Gastroesophageal sphincter (tissue), 3 donors: ENCODE results near the gene HDLBP.

Source experiments
- CTCF ChIP-seq, 4 experiments: fragments of 200-600 bp in 2 of 4; fragments of 450-650 bp in 2 of 4; sonication (generic) in 1 of 4; IDR thresholded peaks; one replicate each; pipeline ENCODE4 v1.5.1; 2017 to 2019; ENCODE audit warnings: antibody characterized with exemption in 4 of 4, mild to moderate bottlenecking in 2 of 4, moderate library complexity in 2 of 4
- EP300 ChIP-seq: sonication (generic); formaldehyde crosslinking; IDR thresholded peaks from one replicate; pipeline ENCODE4 v1.6.1; 2017; ENCODE audit warnings: antibody characterized with exemption, mild to moderate bottlenecking
- POLR2A ChIP-seq, 2 donors: fragments of 450-650 bp; IDR thresholded peaks; one replicate each; pipeline ENCODE4 v1.6.1; 2017; ENCODE audit warnings: antibody characterized with exemption in 2 of 2, mild to moderate bottlenecking in 2 of 2, moderate library complexity in 1 of 2
- POLR2AphosphoS5 ChIP-seq: sonication (generic); formaldehyde crosslinking; IDR thresholded peaks from one replicate; pipeline ENCODE4 v1.6.1; 2017; ENCODE audit warnings: antibody characterized with exemption

- TF ChIP-seq CTCF (IDR thresholded peaks at IDR 0.05), result no peak
- TF ChIP-seq POLR2A (IDR thresholded peaks at IDR 0.05), result no peak
- TF ChIP-seq POLR2AphosphoS5, result no peak
- no peak for TF ChIP-seq EP300
These were observed 29.0 kb downstream of the HDLBP start for GRCh38 chr2:241286348-241287090.
